Testis (tissue), 2 donors: ENCODE measurements around the gene SHC4.

ENCODE experiments used
- CTCF ChIP-seq, 3 experiments: fragments of 450-650 bp in 2 of 3; fragments of 200-600 bp in 1 of 3; sonication (generic) in 1 of 3; IDR thresholded peaks; one replicate each; pipeline ENCODE4 v1.5.1; 2016 to 2019; ENCODE audit warnings: antibody characterized with exemption in 3 of 3, mild to moderate bottlenecking in 2 of 3, moderate library complexity in 1 of 3
- POLR2A ChIP-seq: fragments of 450-650 bp; IDR thresholded peaks from one replicate; pipeline ENCODE4 v1.6.1; 2017; ENCODE audit warnings: antibody characterized with exemption, mild to moderate bottlenecking, moderate library complexity

- peak; percentile 20 to 62 (median 47) for TF ChIP-seq CTCF (IDR thresholded peaks at IDR 0.05)
- no peak for TF ChIP-seq POLR2A
These were observed 162.8 kb downstream of the SHC4 start for GRCh38 chr15:48800811-48801455.
